Keratinocyte (primary cell): ENCODE data around the gene WWC1.

Experiments
- CTCF ChIP-seq, 3 experiments: IDR thresholded peaks in 1 of 3; conservative IDR thresholded peaks in 1 of 3; optimal IDR thresholded peaks in 1 of 3; 2 replicates in 2 of 3; 3 replicates in 1 of 3; pipeline versions ENCODE3 to v1.5.1; 2011; ENCODE audit warnings: low read length in 3 of 3, mild to moderate bottlenecking in 3 of 3, moderate library complexity in 2 of 3, control low read depth in 1 of 3, inconsistent platforms in 1 of 3; ENCODE audit not compliant: insufficient read depth in 2 of 3; ENCODE audit errors: extremely low read depth in 1 of 3
- EZH2 ChIP-seq: IDR thresholded peaks from one replicate; pipeline ENCODE4 v1.6.1; 2012; ENCODE audit warnings: inconsistent platforms, mild to moderate bottlenecking, low read length, moderate library complexity

DNA sequence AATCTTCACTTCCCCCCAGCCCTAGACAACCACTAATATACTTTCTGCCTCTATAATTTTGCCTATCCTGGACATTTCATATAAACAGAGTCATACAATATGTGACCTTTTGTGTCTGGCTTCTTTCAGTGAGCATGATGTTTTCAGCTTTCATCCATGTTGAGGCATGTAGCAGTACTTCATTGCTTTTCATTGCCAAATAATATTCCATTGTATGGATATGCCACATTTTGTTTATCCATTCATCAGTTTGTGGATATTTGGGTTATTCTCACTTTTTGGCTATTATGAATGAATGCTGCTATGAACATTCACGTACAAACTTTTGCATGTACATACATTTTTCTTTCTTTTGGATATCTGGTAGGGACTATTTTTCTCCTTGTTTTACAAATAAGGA, 49.0 kb downstream of the WWC1 start:
- no peak for TF ChIP-seq CTCF (optimal IDR thresholded peaks at IDR 0.05 in 1 of 3, IDR thresholded peaks at IDR 0.05 in 1 of 3, conservative IDR thresholded peaks at IDR 0.05 in 1 of 3; ENCODE audit: extremely low read depth in 1 of 3, insufficient read depth in 2 of 3, low read length in 3 of 3)
- no peak for TF ChIP-seq EZH2
